Measurements from ENCODE around the gene BMPR1B. TPM values are rescaled to one million over a fixed set of nuclear protein-coding genes. Genes with fewer than 3 reads are reported as not detected.

BMPR1B gene
- total and polyA plus RNA-seq, 2 of the 4 experiments (the other 2 are of a cell fraction), result 0.24 to 0.90 TPM

DNA sequence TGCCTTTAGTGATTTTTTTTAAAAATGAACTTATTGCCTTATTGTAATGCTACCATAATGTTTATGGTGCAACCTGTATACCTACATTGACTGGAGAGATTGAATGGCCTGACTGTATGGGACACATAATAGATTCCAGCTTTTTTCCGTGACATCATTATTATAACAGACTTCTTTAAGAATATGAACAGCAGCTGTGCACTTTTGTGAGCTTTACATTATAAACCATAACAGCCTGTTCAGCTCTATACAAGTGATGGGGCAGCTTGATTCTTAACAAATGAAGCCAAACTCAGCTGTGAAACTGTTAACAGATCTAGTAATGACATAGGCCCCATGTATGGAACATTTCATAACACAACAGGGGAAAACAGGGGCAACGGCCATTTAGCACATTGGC lies 187.0 kb downstream of the BMPR1B start:
- dilution Hi-C loops (cut with HindIII; ENCODE audit: low sequenced_read_pairs, unreplicated experiment) (no loop called here), intact Hi-C loops (cut with micrococcal nuclease) (no loop called here), in situ Hi-C loops (cut with MboI; ENCODE audit: low sequenced_read_pairs) (no loop called here)
- Histone ChIP-seq H2AFZ (replicated peaks; ENCODE audit: low read length, poor library complexity) (no peak overlapping the region), H2BK120ac (ENCODE audit: low read depth, low read length) (no peak overlapping the region), H4K5ac (ENCODE audit: low read depth, low read length) (no peak overlapping the region), H4K20me1 (ENCODE audit: insufficient read depth, low read length) (no peaks in the 10 kb centered on the region), H3K56ac (ENCODE audit: extremely low read depth, insufficient read depth, low read length) (no peak overlapping the region), H3K9me1 (ENCODE audit: insufficient read depth, low read length) (no peaks in the 10 kb centered on the region; the same call in 1 of the 2 replicates), H2BK20ac (ENCODE audit: low read depth, low read length) (no peak overlapping the region), H3K14ac (replicated peaks; ENCODE audit: low read depth, low read length) (no peak overlapping the region), H3K4me2 (ENCODE audit: low read depth, low read length) (no peak overlapping the region), H2BK15ac (ENCODE audit: low read depth, low read length) (no peak overlapping the region), H2AK9ac (replicated peaks; ENCODE audit: low read depth, low read length, poor library complexity) (no peak overlapping the region), H3K27ac (ENCODE audit: insufficient read depth, low read length) (no peak overlapping the region), H3K18ac (ENCODE audit: low read depth, low read length) (no peak overlapping the region), H2BK5ac (ENCODE audit: low read depth, low read length, poor library complexity, severe bottlenecking) (no peak overlapping the region), H2AK5ac (ENCODE audit: low read depth, low read length) (no peak overlapping the region), H3K23ac (ENCODE audit: low read depth, low read length) (no peak overlapping the region), H3K79me1 (ENCODE audit: low read depth in 1 of 2, low read length in 2 of 2) (no peaks in the 10 kb centered on the region), H4K91ac (ENCODE audit: insufficient read depth, low read depth, low read length) (no peak overlapping the region), H4K8ac (ENCODE audit: low read depth in 2 of 2, low read length in 2 of 2) (no peak overlapping the region), H3K4ac (ENCODE audit: low read depth, low read length) (no peak overlapping the region), H3K4me3 (ENCODE audit: insufficient read depth, low read depth, low read length) (no peak overlapping the region), H3K36me3 (ENCODE audit: control insufficient read depth, insufficient read depth, low read length) (no peaks in the 10 kb centered on the region), H3K9me3 (ENCODE audit: control insufficient read depth, insufficient read depth, low read length) (no peaks in the 10 kb centered on the region), H3K27me3 (ENCODE audit: control insufficient read depth, insufficient read depth, low read length) (no peaks in the 10 kb centered on the region), H3K4me1 (ENCODE audit: control insufficient read depth, insufficient read depth, low read length) (peaks cover 2% of the 10 kb centered on the region; the same call in 1 of the 2 replicates), H3K9ac (ENCODE audit: low read depth, low read length) (no peak overlapping the region)
- no CpG with 5 or more reads among the region's 2 CpGs for WGBS, 2 experiments (ENCODE audit: extremely low coverage in 2 of 2, insufficient read length in 1 of 2)
- no TSS peak for BruUV-seq (replicated peaks)
- ChIA-PET POLR2A (ENCODE audit: unreplicated experiment) (no interaction called here), CTCF (no interaction called here)
- no peak for ATAC-seq (ENCODE audit: low read depth)
- no peak for DNase-seq
- TF ChIP-seq CEBPB (IDR thresholded peaks at IDR 0.05; ENCODE audit: low read depth, low read length), result no peak
- TF ChIP-seq CHD1 (IDR thresholded peaks at IDR 0.05; ENCODE audit: low read depth, low read length), result no peak
- no peak for TF ChIP-seq RFX5 (IDR thresholded peaks at IDR 0.05; ENCODE audit: low read depth, low read length)
- TF ChIP-seq RAD21 (IDR thresholded peaks at IDR 0.05; ENCODE audit: low read length), result no peak
- TF ChIP-seq FOS (IDR thresholded peaks at IDR 0.05; ENCODE audit: low read depth, low read length), result no peak
- TF ChIP-seq MXI1 (IDR thresholded peaks at IDR 0.05; ENCODE audit: borderline replicate concordance, low read depth, low read length), result no peak
- no peak for TF ChIP-seq MAFK (IDR thresholded peaks at IDR 0.05; ENCODE audit: low read depth, low read length)
- TF ChIP-seq, protein P1, sequence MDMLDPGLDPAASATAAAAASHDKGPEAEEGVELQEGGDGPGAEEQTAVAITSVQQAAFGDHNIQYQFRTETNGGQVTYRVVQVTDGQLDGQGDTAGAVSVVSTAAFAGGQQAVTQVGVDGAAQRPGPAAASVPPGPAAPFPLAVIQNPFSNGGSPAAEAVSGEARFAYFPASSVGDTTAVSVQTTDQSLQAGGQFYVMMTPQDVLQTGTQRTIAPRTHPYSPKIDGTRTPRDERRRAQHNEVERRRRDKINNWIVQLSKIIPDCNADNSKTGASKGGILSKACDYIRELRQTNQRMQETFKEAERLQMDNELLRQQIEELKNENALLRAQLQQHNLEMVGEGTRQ (IDR thresholded peaks at IDR 0.05; ENCODE audit: low read depth, low read length), result no peak
- TF ChIP-seq MAZ (IDR thresholded peaks at IDR 0.05; ENCODE audit: borderline replicate concordance, low read depth, low read length), result no peak
- TF ChIP-seq POLR2A (IDR thresholded peaks at IDR 0.05; ENCODE audit: low read depth, low read length), result no peak
- no peak for TF ChIP-seq NFE2L2 (IDR thresholded peaks at IDR 0.05; ENCODE audit: low read depth, low read length)
- no peak for TF ChIP-seq SMC3 (IDR thresholded peaks at IDR 0.05; ENCODE audit: low read depth, low read length)
- TF ChIP-seq BHLHE40 (IDR thresholded peaks at IDR 0.05; ENCODE audit: low read depth, low read length), result no peak
- TF ChIP-seq RCOR1 (IDR thresholded peaks at IDR 0.05; ENCODE audit: insufficient replicate concordance, low read length), result no peak

All from IMR-90 (cell line).